GM19452 (cell line): ENCODE measurements around the gene AMIGO1.
A peak's percentile ranks its signal among the peaks of the same experiment; 100 is the strongest.
"Not testable (repeated sequence)": the region's sequence is repeated elsewhere in the genome, so short reads cannot be mapped to it uniquely, and the experiment has no call there.

ENCODE experiments used
- ATAC-seq: cut with Tn5 transposase; IDR thresholded peaks from one replicate; pipeline ENCODE4 v1.9.1; 2021; ENCODE audit not compliant: unreplicated experiment

Gene AMIGO1

GRCh38 chr1:109484519-109484975 is 25.0 kb downstream of the AMIGO1 start:
- no peak for ATAC-seq

- peak; percentile 85 for ATAC-seq
Measured at GRCh38 chr1:109483672-109484518, 25.6 kb downstream of the AMIGO1 start, which contains the start of gene ATXN7L2. ATXN7L2 (plus strand) TSS chr1:109483905; CDS start chr1:109483954, 49 bp downstream.

GRCh38 chr1:109482791-109483671 is 26.5 kb downstream of the AMIGO1 start:
- peak; percentile 27 for ATAC-seq

- no peak for ATAC-seq
Measured at GRCh38 chr1:109482242-109482641, 27.3 kb downstream of the AMIGO1 start.

GRCh38 chr1:109481646-109482045 is 27.9 kb downstream of the AMIGO1 start:
- ATAC-seq = no peak

- ATAC-seq = no peak
Measured at GRCh38 chr1:109479901-109480300, 29.6 kb downstream of the AMIGO1 start.

GRCh38 chr1:109479311-109479710 is 30.2 kb downstream of the AMIGO1 start:
- ATAC-seq = no peak

GRCh38 chr1:109478806-109479205 is 30.7 kb downstream of the AMIGO1 start:
- no peak for ATAC-seq

GRCh38 chr1:109477821-109478220 is 31.7 kb downstream of the AMIGO1 start:
- no peak for ATAC-seq

- ATAC-seq = no peak
Measured at GRCh38 chr1:109476825-109477224, 32.7 kb downstream of the AMIGO1 start.

- ATAC-seq = no peak
Measured at GRCh38 chr1:109475261-109475660, 34.3 kb downstream of the AMIGO1 start.

- no peak for ATAC-seq
Measured at GRCh38 chr1:109474697-109475096, 34.8 kb downstream of the AMIGO1 start.

GRCh38 chr1:109473284-109474057 is 36.1 kb downstream of the AMIGO1 start:
- ATAC-seq = not testable (repeated sequence)

- ATAC-seq = no peak
Measured at GRCh38 chr1:109472779-109473178, 36.7 kb downstream of the AMIGO1 start.

GRCh38 chr1:109470245-109470644 is 39.3 kb downstream of the AMIGO1 start:
- no peak for ATAC-seq

- no peak for ATAC-seq
Measured at GRCh38 chr1:109468903-109469302, 40.6 kb downstream of the AMIGO1 start.

GRCh38 chr1:109468061-109468460 is 41.5 kb downstream of the AMIGO1 start:
- ATAC-seq = no peak

GRCh38 chr1:109467301-109467777 is 42.2 kb downstream of the AMIGO1 start:
- ATAC-seq = no peak

- no peak for ATAC-seq
Measured at GRCh38 chr1:109466452-109467300, 42.9 kb downstream of the AMIGO1 start, which contains the start of gene SYPL2. SYPL2 (plus strand) TSS chr1:109466546; CDS start chr1:109466844, 298 bp downstream.

- ATAC-seq = no peak
Measured at GRCh38 chr1:109466125-109466451, 43.4 kb downstream of the AMIGO1 start.
